H1 (cell line): ENCODE results near the gene ZNF311. TPM values are rescaled to one million over a fixed set of nuclear protein-coding genes. Genes with fewer than 3 reads are reported as not detected.

Source experiments
- CTCF ChIA-PET: fragments of 300-600 bp; sonication (Branson Sonifier 250); formaldehyde crosslinking; loops from one replicate; lab custom pipeline; 2021; ENCODE audit not compliant: partially characterized antibody; lab: Charles Lee
- POLR2A ChIA-PET: fragments of 300-600 bp; sonication (Branson Sonifier 250); formaldehyde crosslinking; loops from one replicate; lab custom pipeline; 2021; ENCODE audit warnings: inconsistent platforms; ENCODE audit not compliant: partially characterized antibody; lab: Charles Lee
- DNase-seq, 2 experiments: peaks; one replicate each; pipeline versions ENCODE4 v3.0.0 to v3.0.0-alpha.2; 2010 to 2022; ENCODE audit warnings: low spot score in 2 of 2, low read depth in 1 of 2, mixed read lengths in 1 of 2
- FAIRE-seq: peaks from 2 replicates; lab custom pipeline; 2011; peaks lifted over from hg19 to GRCh38; lab: Jason Lieb, UNC
- H2AFZ ChIP-seq: 2 replicates; pipeline ENCODE4 v1.8.1; 2012; ENCODE audit warnings: low read length, inconsistent platforms
- H2AK5ac ChIP-seq: 2 replicates; pipeline ENCODE4 v1.6.1; 2013; ENCODE audit warnings: low read depth, low read length
- H2BK120ac ChIP-seq: replicated peaks from 2 replicates; pipeline ENCODE3; 2013; ENCODE audit warnings: low read depth, low read length, inconsistent platforms
- H2BK12ac ChIP-seq: 2 replicates; pipeline ENCODE4 v1.6.1; 2013; ENCODE audit warnings: low read depth, low read length
- H2BK15ac ChIP-seq: 2 replicates; pipeline ENCODE4 v1.6.1; 2013; ENCODE audit warnings: low read length
- H2BK20ac ChIP-seq: 2 replicates; pipeline ENCODE4 v1.6.1; 2013; ENCODE audit warnings: low read length
- H2BK5ac ChIP-seq: 2 replicates; pipeline ENCODE4 v1.6.1; 2013; ENCODE audit warnings: low read depth, low read length
- H3K14ac ChIP-seq: 2 replicates; pipeline ENCODE4 v1.6.1; 2013; ENCODE audit warnings: inconsistent platforms; ENCODE audit not compliant: insufficient read length
- H3K18ac ChIP-seq: 2 replicates; pipeline ENCODE4 v1.6.1; 2013; ENCODE audit warnings: low read length; ENCODE audit errors: extremely low read depth
- H3K23ac ChIP-seq: 2 replicates; pipeline ENCODE4 v1.6.1; 2013; ENCODE audit warnings: inconsistent platforms; ENCODE audit not compliant: insufficient read length
- H3K23me2 ChIP-seq: 2 replicates; pipeline ENCODE4 v1.6.1; 2013; ENCODE audit warnings: low read depth, low read length
- H3K27ac ChIP-seq: 2 replicates; pipeline ENCODE4 v1.6.1; 2011; ENCODE audit warnings: low read depth, low read length, inconsistent platforms
- H3K27me3 ChIP-seq, 4 experiments: replicated peaks in 1 of 4; 1 replicate in 1 of 4; 2 replicates in 3 of 4; pipeline versions ENCODE4 v1.6.1 to v1.8.1; 2011 to 2013; ENCODE audit warnings: low read length in 3 of 4, mild to moderate bottlenecking in 3 of 4, inconsistent platforms in 2 of 4, mixed read lengths in 2 of 4, moderate library complexity in 1 of 4; ENCODE audit not compliant: control insufficient read depth in 3 of 4, insufficient read depth in 3 of 4; ENCODE audit errors: extremely low read depth in 1 of 4
- H3K36me3 ChIP-seq, 4 experiments: 2 replicates each; pipeline versions ENCODE4 v1.6.1 to v1.8.1; 2011 to 2013; ENCODE audit warnings: mild to moderate bottlenecking in 4 of 4, low read length in 3 of 4, moderate library complexity in 2 of 4, control low read depth in 1 of 4, inconsistent platforms in 1 of 4; ENCODE audit not compliant: insufficient read depth in 4 of 4, control insufficient read depth in 2 of 4
- H3K4ac ChIP-seq: replicated peaks from 2 replicates; pipeline ENCODE3; 2013; ENCODE audit warnings: low read length, low read depth, mixed read lengths, inconsistent platforms; ENCODE audit not compliant: insufficient read length
- H3K4me1 ChIP-seq, 4 experiments: replicated peaks in 1 of 4; 1 replicate in 1 of 4; 2 replicates in 3 of 4; pipeline versions ENCODE4 v1.6.1 to v1.8.1; 2011 to 2013; ENCODE audit warnings: low read length in 3 of 4, inconsistent platforms in 2 of 4, mixed read lengths in 1 of 4; ENCODE audit not compliant: insufficient read depth in 4 of 4, control insufficient read depth in 3 of 4
- H3K4me2 ChIP-seq, 2 experiments: 2 replicates each; pipeline versions ENCODE4 v1.6.1 to v1.8.1; 2011 to 2013; ENCODE audit warnings: low read depth in 2 of 2, low read length in 2 of 2, control low read depth in 1 of 2, inconsistent platforms in 1 of 2, mild to moderate bottlenecking in 1 of 2; ENCODE audit not compliant: insufficient read depth in 1 of 2
- H3K4me3 ChIP-seq, 4 experiments: fragments of 200-600, 300-600 bp in 1 of 4; sonication (generic), shearing (Covaris generic), sonication (Bioruptor Twin) in 1 of 4; 2 replicates each; pipeline versions ENCODE4 v1.5.1 to v1.8.1; 2011 to 2016; ENCODE audit warnings: low read length in 4 of 4, low read depth in 3 of 4, control low read depth in 2 of 4, inconsistent platforms in 2 of 4, mild to moderate bottlenecking in 2 of 4, mixed read lengths in 1 of 4, moderate library complexity in 1 of 4; ENCODE audit not compliant: insufficient read depth in 2 of 4; ENCODE audit errors: extremely low read depth in 1 of 4
- H3K56ac ChIP-seq: replicated peaks from 2 replicates; pipeline ENCODE3; 2013; ENCODE audit warnings: low read depth, mild to moderate bottlenecking, mixed read lengths, low read length, inconsistent platforms; ENCODE audit not compliant: insufficient read length
- H3K79me1 ChIP-seq: 2 replicates; pipeline ENCODE4 v1.6.1; 2013; ENCODE audit warnings: low read depth, low read length, control low read depth
- H3K79me2 ChIP-seq, 2 experiments: 2 replicates each; pipeline versions ENCODE4 v1.6.1 to v1.8.1; 2012 to 2013; ENCODE audit warnings: low read length in 2 of 2, mild to moderate bottlenecking in 2 of 2, inconsistent platforms in 1 of 2; ENCODE audit not compliant: insufficient read depth in 2 of 2, control insufficient read depth in 1 of 2
- H3K9ac ChIP-seq, 4 experiments: replicated peaks in 1 of 4; 1 replicate in 1 of 4; 2 replicates in 3 of 4; pipeline versions ENCODE4 v1.6.1 to v1.8.1; 2011 to 2013; ENCODE audit warnings: low read depth in 3 of 4, low read length in 3 of 4, control low read depth in 2 of 4, mild to moderate bottlenecking in 2 of 4, moderate library complexity in 2 of 4, inconsistent platforms in 1 of 4; ENCODE audit errors: extremely low read depth in 1 of 4
- H3K9me3 ChIP-seq, 2 experiments: 2 replicates each; pipeline versions ENCODE4 v1.6.1 to v1.8.1; 2012 to 2013; ENCODE audit warnings: mild to moderate bottlenecking in 2 of 2, moderate library complexity in 2 of 2, control low read depth in 1 of 2, inconsistent platforms in 1 of 2, low read depth in 1 of 2, low read length in 1 of 2, mixed read lengths in 1 of 2; ENCODE audit not compliant: insufficient read depth in 2 of 2
- H4K20me1 ChIP-seq, 2 experiments: replicated peaks in 1 of 2; 2 replicates each; pipeline versions ENCODE3 to v1.8.1; 2011 to 2013; ENCODE audit warnings: inconsistent platforms in 2 of 2, low read length in 2 of 2, mild to moderate bottlenecking in 1 of 2; ENCODE audit not compliant: insufficient read depth in 2 of 2, control insufficient read depth in 1 of 2
- H4K5ac ChIP-seq: 2 replicates; pipeline ENCODE4 v1.6.1; 2013; ENCODE audit warnings: low read length, low read depth, mixed read lengths, inconsistent platforms; ENCODE audit not compliant: insufficient read length
- H4K8ac ChIP-seq: 2 replicates; pipeline ENCODE4 v1.8.0; 2013; ENCODE audit warnings: mild to moderate bottlenecking, moderate library complexity, low read length, inconsistent platforms; ENCODE audit not compliant: insufficient read depth; ENCODE audit errors: extremely low read depth
- H4K91ac ChIP-seq: replicated peaks from 2 replicates; pipeline ENCODE3; 2013; ENCODE audit warnings: low read length, mixed read lengths, inconsistent platforms; ENCODE audit not compliant: insufficient read length
- CEBPB ChIP-seq: IDR thresholded peaks from 2 replicates; pipeline ENCODE4 v1.6.1; 2012; ENCODE audit warnings: low read depth, low read length
- EP300 ChIP-seq, 2 experiments: IDR thresholded peaks; 1 replicate in 1 of 2; 2 replicates in 1 of 2; pipeline ENCODE4 v1.6.1; 2011 to 2012; ENCODE audit warnings: low read depth in 2 of 2, low read length in 2 of 2, mild to moderate bottlenecking in 2 of 2, borderline replicate concordance in 1 of 2, inconsistent platforms in 1 of 2, moderate library complexity in 1 of 2
- KDM4A ChIP-seq: IDR thresholded peaks from one replicate; pipeline ENCODE4 v1.7.1; 2012; ENCODE audit warnings: low read depth, mild to moderate bottlenecking, moderate library complexity, low read length, inconsistent platforms; ENCODE audit not compliant: severe bottlenecking
- KDM5A ChIP-seq: fragments of 200-600 bp; IDR thresholded peaks from 2 replicates; pipeline ENCODE4 v1.7.1; 2012; ENCODE audit warnings: mild to moderate bottlenecking, low read length, inconsistent platforms, mixed read lengths
- RBBP5 ChIP-seq: IDR thresholded peaks from 2 replicates; pipeline ENCODE4 v1.7.1; 2012; ENCODE audit warnings: low read depth, mild to moderate bottlenecking, inconsistent platforms, low read length, moderate library complexity, borderline replicate concordance
- SAP30 ChIP-seq: fragments of 300-600 bp; sonication (generic); IDR thresholded peaks from 2 replicates; pipeline ENCODE4 v1.7.1; 2012; ENCODE audit warnings: low read length, moderate library complexity, mild to moderate bottlenecking, inconsistent platforms; ENCODE audit not compliant: insufficient read depth, insufficient replicate concordance
- TBP ChIP-seq: IDR thresholded peaks from 2 replicates; pipeline ENCODE4 v1.6.1; 2011; ENCODE audit warnings: low read depth, low read length, improper control_type of control experiment
- TEAD4 ChIP-seq: IDR thresholded peaks from 2 replicates; pipeline ENCODE4 v1.6.1; 2012; ENCODE audit warnings: low read depth, low read length, inconsistent platforms, mixed read lengths
- WGBS, 2 experiments: shearing (Covaris generic) in 1 of 2; methylation state at CpG; one replicate each; pipeline versions ENCODE4 v1.1.6 to v1.1.7; 2013 to 2015; ENCODE audit warnings: low lambda C conversion rate in 2 of 2, mixed read lengths in 2 of 2, inconsistent platforms in 1 of 2, low coverage in 1 of 2, missing lambda C conversion rate in 1 of 2; ENCODE audit not compliant: insufficient replicate concordance in 2 of 2, insufficient coverage in 1 of 2, insufficient read length in 1 of 2; ENCODE audit errors: extremely low coverage in 1 of 2, missing lambda C conversion rate in 1 of 2; 5-methylcytosine and 5-hydroxymethylcytosine counted together
- polyA plus RNA-seq, 7 experiments: library from polyadenylated mRNA; depleted of rRNA in 3 of 7; stranded (reverse) in 5 of 7; unstranded in 2 of 7; fragments of >200 nt in 5 of 7; fragments of 200-250 nt in 2 of 7; gene quantifications; 1 replicate in 5 of 7; 2 replicates in 1 of 7; 4 replicates in 1 of 7; pipeline versions ENCODE4 v1.2.1 to v1.2.3, GENCODE V29; 2011 to 2013; ENCODE audit warnings: missing spikeins in 2 of 7, mixed read lengths in 2 of 7
- total RNA-seq: library from RNA; stranded (reverse); fragmentation: NEBNext Ultra II Directional; extraction: Animal tissue kit (Norgen Biotek cat#: 25700); gene quantifications from 2 replicates; pipeline ENCODE4 v1.2.1, GENCODE V29; 2021
- TF ChIP-seq, protein P1 (sequence below): IDR thresholded peaks from 2 replicates; pipeline ENCODE4 v1.6.1; 2011; ENCODE audit warnings: low read depth, mild to moderate bottlenecking, low read length; ENCODE audit not compliant: insufficient read depth

ZNF311 gene
- total and polyA plus RNA-seq, 2 of the 8 experiments (the other 6 are each of a cell fraction or from before 2014, with no cell fraction given) = 1.9 to 4.2 TPM

GRCh38 chr6:28985462-28986164 lies 19.5 kb downstream of the ZNF311 start:
- H3K79me1 ChIP-seq = no peaks in the 10 kb centered on the region
- peaks cover 0 to 6% (median 2%) of the 10 kb centered on the region in 4 experiments; a peak in 3 of 7 replicates for H3K4me1 ChIP-seq
- H2AK5ac ChIP-seq = no peak overlapping the region; the same call in 1 of the 2 replicates
- no peak overlapping the region for H4K8ac ChIP-seq
- 37% methylated on average over 18 of the region's 31 CpGs; no CpG with 5 or more reads in 1 of the 2 experiments for WGBS, 2 experiments
- no peak overlapping the region for H3K18ac ChIP-seq
- H3K27me3 ChIP-seq = peaks cover 0 to 2% (median 0%) of the 10 kb centered on the region in 4 experiments; a peak in 1 of 7 replicates
- H2AFZ ChIP-seq = peak overlapping the region; percentile 87
- H2BK20ac ChIP-seq = no peak overlapping the region
- no peaks in the 10 kb centered on the region for H3K79me2 ChIP-seq
- H3K4me3 ChIP-seq = peak overlapping the region; percentile 63 to 85 (median 64)
- no peaks in the 10 kb centered on the region for H4K20me1 ChIP-seq
- no peak overlapping the region for H4K5ac ChIP-seq
- peak overlapping the region; percentile 44 to 74 (median 51) for H3K9ac ChIP-seq
- peak overlapping the region; percentile 71 to 79 for H3K4me2 ChIP-seq
- ChIA-PET CTCF (interaction anchor here (0.9 to 5.9 kb wide), 6 partner anchors 9 to 148 kb away, joined by 3 to 42 read pairs (median 5); no protein-coding TSS in a partner anchor), POLR2A (interaction anchor here (0.8 to 3.9 kb wide), 19 partner anchors 8 to 238 kb away, joined by 3 to 27 read pairs (median 4); partner anchors contain the start of genes TRIM27 and ZNF311)
- H3K9me3 ChIP-seq = no peaks in the 10 kb centered on the region
- DNase-seq (peak; percentile 78 to 92), FAIRE-seq (peak; percentile 91)
- no peak overlapping the region for H3K4ac ChIP-seq
- no peak overlapping the region for H4K91ac ChIP-seq
- no peak overlapping the region for H3K23ac ChIP-seq
- H2BK5ac ChIP-seq = no peak overlapping the region
- H2BK15ac ChIP-seq = 0 out of 2 replicates have a peak overlapping the region, but pooled peaks have one; percentile 12
- H3K23me2 ChIP-seq = peaks cover 7% of the 10 kb centered on the region
- no peak overlapping the region for H3K56ac ChIP-seq
- peak overlapping the region; percentile 21; the same call in 1 of the 2 replicates for H2BK12ac ChIP-seq
- H2BK120ac ChIP-seq = no peak overlapping the region
- H3K14ac ChIP-seq = no peak overlapping the region
- peak overlapping the region; percentile 67 for H3K27ac ChIP-seq
- no peaks in the 10 kb centered on the region for H3K36me3 ChIP-seq
- no peak for TF ChIP-seq CEBPB
- TF ChIP-seq KDM5A = no peak
- TF ChIP-seq RBBP5 = peak; percentile 72; the same call in 1 of the 2 replicates
- peak; percentile 13 for TF ChIP-seq KDM4A
- TF ChIP-seq TBP = peak; percentile 87
- peak; percentile 93 for TF ChIP-seq TEAD4
- no peak for TF ChIP-seq SAP30
- peak in 1 of 2 experiments; percentile 63; a peak in 1 of 3 replicates for TF ChIP-seq EP300 (IDR thresholded peaks at IDR 0.05; ENCODE audit: borderline replicate concordance in 1 of 2, low read depth in 2 of 2, low read length in 2 of 2)
- TF ChIP-seq, protein P1, sequence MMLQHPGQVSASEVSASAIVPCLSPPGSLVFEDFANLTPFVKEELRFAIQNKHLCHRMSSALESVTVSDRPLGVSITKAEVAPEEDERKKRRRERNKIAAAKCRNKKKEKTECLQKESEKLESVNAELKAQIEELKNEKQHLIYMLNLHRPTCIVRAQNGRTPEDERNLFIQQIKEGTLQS = no peak
